Hepatocyte (in vitro differentiated cells): ENCODE results near the gene GRK2. TPM values are rescaled to one million over a fixed set of nuclear protein-coding genes. Genes with fewer than 3 reads are reported as not detected.
"Not testable (repeated sequence)": the region's sequence is repeated elsewhere in the genome, so short reads cannot be mapped to it uniquely, and the experiment has no call there.

Experiments
- DNase-seq: peaks from one replicate; pipeline ENCODE4 v3.0.0-alpha.2; 2016; ENCODE audit warnings: low spot score
- H2AFZ ChIP-seq: fragments of 200-600 bp; sonication (generic); 2 replicates; pipeline ENCODE4 v1.6.0; 2016; ENCODE audit warnings: antibody characterized with exemption, mild to moderate bottlenecking
- H3K27ac ChIP-seq: fragments of 200-600 bp; sonication (generic); 2 replicates; pipeline ENCODE4 v1.5.1; 2016; ENCODE audit warnings: mild to moderate bottlenecking
- H3K27me3 ChIP-seq: fragments of 200-600 bp; sonication (generic); 2 replicates; pipeline ENCODE4 v1.6.1; 2016
- H3K36me3 ChIP-seq: fragments of 200-600 bp; sonication (generic); replicated peaks from 2 replicates; pipeline ENCODE4 v1.5.1; 2016; ENCODE audit warnings: low read depth; ENCODE audit not compliant: insufficient read depth
- H3K4me1 ChIP-seq: fragments of 200-600 bp; sonication (generic); 2 replicates; pipeline ENCODE4 v1.5.1; 2016; ENCODE audit warnings: mild to moderate bottlenecking, moderate library complexity; ENCODE audit not compliant: insufficient read depth
- H3K4me2 ChIP-seq: fragments of 200-600 bp; sonication (generic); 2 replicates; pipeline ENCODE4 v1.6.0; 2016
- H3K4me3 ChIP-seq: fragments of 200-600 bp; sonication (generic); 2 replicates; pipeline ENCODE4 v1.5.1; 2016; ENCODE audit warnings: mild to moderate bottlenecking
- H3K79me2 ChIP-seq: fragments of 200-600 bp; sonication (generic); 2 replicates; pipeline ENCODE4 v1.6.0; 2017; ENCODE audit warnings: mild to moderate bottlenecking
- H3K9me2 ChIP-seq: fragments of 200-600 bp; sonication (generic); replicated peaks from 2 replicates; pipeline ENCODE4 v1.6.0; 2017; ENCODE audit warnings: mild to moderate bottlenecking; ENCODE audit not compliant: insufficient read depth
- H3K9me3 ChIP-seq: fragments of 200-600 bp; sonication (generic); 2 replicates; pipeline ENCODE4 v1.5.1; 2016; ENCODE audit warnings: low read depth, mild to moderate bottlenecking
- H4K20me1 ChIP-seq: fragments of 200-600 bp; sonication (generic); 2 replicates; pipeline ENCODE4 v1.6.0; 2016; ENCODE audit warnings: mild to moderate bottlenecking; ENCODE audit not compliant: insufficient read depth, poor library complexity, severe bottlenecking
- CTCF ChIP-seq: fragments of 200-600 bp; sonication (generic); IDR thresholded peaks from 2 replicates; pipeline ENCODE4 v1.5.1; 2016; ENCODE audit warnings: antibody characterized with exemption, mild to moderate bottlenecking; ENCODE audit not compliant: poor library complexity
- EZH2 ChIP-seq: fragments of 200-600 bp; sonication (generic); IDR thresholded peaks from 2 replicates; pipeline ENCODE4 v1.6.1; 2016; ENCODE audit warnings: antibody characterized with exemption, mild to moderate bottlenecking, borderline replicate concordance
- EZH2phosphoT487 ChIP-seq: fragments of 200-600 bp; sonication (generic); IDR thresholded peaks from one replicate; pipeline ENCODE4 v1.6.1; 2018; ENCODE audit warnings: antibody characterized with exemption, mild to moderate bottlenecking, low read depth, moderate library complexity; ENCODE audit not compliant: unreplicated experiment, severe bottlenecking
- WGBS: methylation state at CpG from one replicate; pipeline ENCODE4 v1.1.6; 2016; ENCODE audit warnings: low lambda C conversion rate; ENCODE audit errors: missing lambda C conversion rate; 5-methylcytosine and 5-hydroxymethylcytosine counted together
- polyA plus RNA-seq: library from polyadenylated mRNA; unstranded; fragments of >200 nt; fragmentation: Nextera tagmentation; extraction: Ambion mirVana; gene quantifications from 2 replicates; pipeline ENCODE4 v1.2.1, GENCODE V29; 2016
- total RNA-seq: library from RNA; depleted of rRNA; stranded (reverse); fragments of >200 nt; gene quantifications from 2 replicates; pipeline ENCODE4 v1.2.3, GENCODE V29; 2014

GRK2 gene
- total and polyA plus RNA-seq, 2 experiments from 2014 or later, result 41.4 to 59.6 TPM

DNA sequence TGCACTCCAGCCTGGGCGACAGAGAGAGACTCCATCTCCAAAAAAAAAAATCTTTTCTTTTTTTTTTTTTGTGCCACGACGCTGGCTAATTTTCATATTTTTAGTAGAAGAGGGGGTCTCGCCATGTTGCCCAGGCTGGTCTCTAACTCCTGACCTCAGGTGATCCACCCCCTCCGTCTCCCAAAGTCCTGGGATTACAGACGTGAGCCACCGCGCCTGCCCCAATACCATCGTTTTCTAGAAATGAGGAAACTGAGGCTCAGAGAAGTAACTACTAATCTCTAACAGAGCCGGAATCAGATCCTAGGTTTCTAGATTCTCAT is 50.6 kb downstream of the GRK2 start:
- WGBS, result under 1% methylated on average over 10 of the region's 10 CpGs
- Histone ChIP-seq H3K9me3 (no peaks in the 10 kb centered on the region), H3K27me3 (no peaks in the 10 kb centered on the region), H4K20me1 (no peaks in the 10 kb centered on the region), H3K9me2 (no peaks in the 10 kb centered on the region), H3K27ac (peak overlapping the region; percentile 92), H3K4me1 (peaks cover 3% of the 10 kb centered on the region), H3K36me3 (no peaks in the 10 kb centered on the region), H2AFZ (peak overlapping the region; percentile 99), H3K4me3 (peak overlapping the region; percentile 79), H3K4me2 (peak overlapping the region; percentile 92), H3K79me2 (peaks cover 15% of the 10 kb centered on the region)
- DNase-seq, result no peak
- TF ChIP-seq EZH2phosphoT487 (no peak), EZH2 (no peak), CTCF (no peak)

DNA sequence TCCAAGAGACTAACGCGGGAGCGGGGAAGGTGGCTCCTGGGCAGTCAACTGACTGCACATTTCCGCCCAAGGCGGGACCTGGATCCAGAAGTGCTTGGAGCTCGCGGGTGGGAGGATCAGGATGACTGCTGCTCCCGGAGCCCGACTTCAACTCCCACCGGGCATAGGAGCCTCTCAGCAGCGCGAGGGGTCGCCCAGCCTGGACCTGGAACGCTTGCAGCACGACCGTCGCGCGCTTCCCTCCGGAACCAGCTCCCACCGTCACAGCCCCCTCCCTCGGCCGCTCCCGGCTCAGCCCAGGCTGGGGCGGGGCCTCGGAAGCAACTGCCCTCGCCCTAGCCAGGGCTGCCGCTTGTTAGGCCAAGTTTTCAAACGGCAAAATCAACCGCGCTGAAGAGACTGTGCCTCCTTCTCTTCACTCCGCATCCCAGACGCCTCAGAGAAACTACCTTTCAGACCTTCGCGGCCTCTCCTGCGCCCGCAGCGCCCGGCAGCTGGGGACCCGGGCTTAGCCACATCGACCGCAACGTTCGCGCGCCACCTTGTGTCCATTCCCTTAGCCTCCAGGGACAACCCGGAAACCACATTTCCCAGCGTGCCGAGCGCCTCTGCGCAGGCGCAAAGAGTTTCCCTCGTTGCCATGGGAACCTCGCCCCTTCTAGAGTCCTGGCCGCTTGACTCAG is 51.1 kb downstream of the GRK2 start:
- H3K27me3 ChIP-seq, result no peaks in the 10 kb centered on the region
- no peaks in the 10 kb centered on the region for H3K9me3 ChIP-seq
- TF ChIP-seq EZH2phosphoT487 (no peak), CTCF (peak; percentile 96)
- H3K79me2 ChIP-seq, result peaks cover 15% of the 10 kb centered on the region
- H3K27ac ChIP-seq, result peak overlapping the region; percentile 92
- DNase-seq, result peak; percentile 98
- WGBS, result under 1% methylated on average over 55 of the region's 55 CpGs
- no peaks in the 10 kb centered on the region for H3K36me3 ChIP-seq
- no peaks in the 10 kb centered on the region for H3K9me2 ChIP-seq
- peak overlapping the region; percentile 92 for H3K4me2 ChIP-seq
- peak overlapping the region; percentile 79 for H3K4me3 ChIP-seq
- peak overlapping the region; percentile 99 for H2AFZ ChIP-seq
- peaks cover 3% of the 10 kb centered on the region for H3K4me1 ChIP-seq
- H4K20me1 ChIP-seq, result no peaks in the 10 kb centered on the region

DNA sequence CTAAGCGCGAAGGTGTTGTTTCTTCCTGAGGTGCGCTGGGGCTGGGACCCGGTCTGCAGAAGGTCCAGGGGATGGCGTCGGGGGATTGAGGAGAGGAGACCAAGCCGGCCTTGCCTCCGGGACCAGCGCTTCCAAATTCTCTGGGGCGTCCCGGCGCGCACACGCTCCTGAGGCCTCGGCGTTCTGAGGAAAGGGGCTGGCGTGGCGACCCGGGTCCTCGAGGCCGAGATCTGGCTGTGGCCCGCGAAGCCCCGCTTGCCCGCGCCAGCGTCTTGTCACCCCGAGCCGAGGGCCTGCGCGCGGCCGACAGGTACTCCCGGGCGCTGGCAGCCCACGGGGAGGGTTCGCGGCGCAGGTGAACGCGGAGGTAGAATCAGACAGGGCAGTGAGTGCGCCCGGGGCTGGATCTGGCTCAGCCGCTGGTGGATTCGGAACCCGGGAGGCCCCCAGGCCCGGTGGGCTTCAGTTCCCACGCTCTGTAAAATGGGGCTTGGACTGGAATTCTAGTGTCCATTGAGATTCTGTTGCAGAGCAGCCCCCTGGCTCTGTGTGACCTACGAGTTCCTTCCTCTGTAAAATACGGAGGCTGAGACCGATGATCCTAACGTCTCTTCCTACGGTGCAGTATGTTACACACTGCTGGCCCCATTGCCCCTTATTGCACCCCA is 51.7 kb downstream of the GRK2 start:
- Histone ChIP-seq H3K9me2 (no peaks in the 10 kb centered on the region), H3K79me2 (peaks cover 15% of the 10 kb centered on the region), H3K4me2 (peak overlapping the region; percentile 92), H3K9me3 (no peaks in the 10 kb centered on the region), H3K27ac (peak overlapping the region; percentile 30), H3K4me1 (peaks cover 3% of the 10 kb centered on the region), H4K20me1 (no peaks in the 10 kb centered on the region), H3K27me3 (no peaks in the 10 kb centered on the region), H3K4me3 (peak overlapping the region; percentile 62), H2AFZ (peak overlapping the region; percentile 86), H3K36me3 (no peaks in the 10 kb centered on the region)
- 2% methylated on average over 48 of the region's 53 CpGs for WGBS
- TF ChIP-seq EZH2phosphoT487 (no peak), EZH2 (no peak), CTCF (no peak)
- no peak for DNase-seq

GRCh38 chr11:67318876-67319275 is 52.6 kb downstream of the GRK2 start:
- H3K36me3 ChIP-seq, DNase-seq, H3K9me2 ChIP-seq, H4K20me1 ChIP-seq, H3K27me3 ChIP-seq, H3K9me3 ChIP-seq, H3K4me1 ChIP-seq, H3K27ac ChIP-seq, H3K4me3 ChIP-seq, H2AFZ ChIP-seq: not testable (repeated sequence)
- Histone ChIP-seq H3K79me2 (peaks cover 15% of the 10 kb centered on the region), H3K4me2 (peak overlapping the region; percentile 92)
- WGBS, result 90% methylated on average over 12 of the region's 12 CpGs
